CD4-positive, alpha-beta T cell treated with Interleukin-17A for 4 hours (primary cell): ENCODE results near the gene C20orf202.
A peak's percentile ranks its signal among the peaks of the same experiment; 100 is the strongest.
"Not testable (repeated sequence)": the region's sequence is repeated elsewhere in the genome, so short reads cannot be mapped to it uniquely, and the experiment has no call there.

ENCODE experiments used
- DNase-seq: peaks from one replicate; pipeline ENCODE4 v3.0.0-alpha.2; 2020; ENCODE audit warnings: mixed read lengths

Gene C20orf202

GRCh38 chr20:1212023-1212422, 8.8 kb downstream of the C20orf202 start:
- DNase-seq, result no peak

- peak; percentile 82 for DNase-seq
Observed at GRCh38 chr20:1212607-1213396, 9.5 kb downstream of the C20orf202 start.

DNA sequence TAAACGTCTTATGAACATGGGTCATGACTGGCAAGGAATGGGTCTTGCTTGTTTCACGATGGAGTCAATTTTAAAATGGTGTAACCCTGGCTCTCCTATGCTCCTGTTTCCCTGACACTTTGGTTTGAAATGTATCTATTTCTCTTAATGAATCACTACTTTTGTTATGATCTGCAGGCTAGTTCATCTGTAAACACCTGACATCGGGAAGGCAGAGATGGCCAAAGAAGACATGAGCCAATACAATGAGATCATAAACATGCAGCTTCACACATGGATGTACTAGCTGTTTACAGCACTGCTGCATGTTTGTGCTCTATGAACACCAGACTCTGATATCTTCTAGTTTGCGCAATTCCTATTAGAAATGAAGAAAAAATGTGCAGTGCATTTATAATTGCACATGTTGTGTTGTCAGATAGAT, 11.6 kb downstream of the C20orf202 start:
- DNase-seq, result no peak

- peak; percentile 60 for DNase-seq
Observed at GRCh38 chr20:1215386-1216170, 12.3 kb downstream of the C20orf202 start.

DNA sequence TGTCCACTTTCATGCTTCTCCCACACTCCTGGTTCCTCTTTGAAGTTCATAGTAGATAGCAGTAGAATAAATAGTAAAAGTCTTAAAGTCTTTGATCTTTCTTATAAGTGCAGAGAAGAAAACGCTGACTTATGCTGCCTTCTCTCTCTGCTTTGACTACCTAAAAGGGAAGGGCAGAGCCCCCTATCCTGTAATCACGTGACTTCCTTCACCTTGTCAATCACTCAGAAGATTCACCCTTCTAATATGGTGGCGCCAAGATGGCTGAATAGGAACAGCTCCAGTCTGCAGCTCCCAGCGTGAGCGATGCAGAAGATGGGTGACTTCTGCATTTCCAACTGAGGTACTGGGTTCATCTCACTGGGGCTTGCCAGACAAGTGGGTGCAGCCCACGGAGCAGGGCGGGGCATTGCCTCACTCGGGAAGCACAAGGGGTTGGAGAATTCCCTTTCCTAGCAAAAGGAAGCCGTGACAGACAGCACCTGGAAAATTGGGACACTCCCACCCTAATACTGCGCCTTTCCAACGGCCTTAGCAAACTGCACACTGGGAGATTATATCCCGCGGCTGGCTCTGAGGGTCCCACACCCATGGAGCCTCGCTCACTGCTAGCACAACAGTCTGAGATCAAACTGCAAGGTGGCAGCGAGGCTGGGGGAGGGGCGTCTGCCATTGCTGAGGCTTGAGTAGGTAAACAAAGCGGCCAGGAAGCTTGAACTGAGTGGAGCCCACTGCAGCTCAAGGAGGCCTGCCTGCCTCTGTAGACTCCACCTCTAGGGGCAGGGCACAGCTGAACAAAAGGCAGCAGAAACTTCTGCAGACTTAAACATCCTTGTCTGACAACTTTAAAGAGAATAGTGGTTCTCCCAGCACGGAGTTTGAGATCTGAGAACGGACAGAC, 13.5 kb downstream of the C20orf202 start:
- DNase-seq, result not testable (repeated sequence)

DNA sequence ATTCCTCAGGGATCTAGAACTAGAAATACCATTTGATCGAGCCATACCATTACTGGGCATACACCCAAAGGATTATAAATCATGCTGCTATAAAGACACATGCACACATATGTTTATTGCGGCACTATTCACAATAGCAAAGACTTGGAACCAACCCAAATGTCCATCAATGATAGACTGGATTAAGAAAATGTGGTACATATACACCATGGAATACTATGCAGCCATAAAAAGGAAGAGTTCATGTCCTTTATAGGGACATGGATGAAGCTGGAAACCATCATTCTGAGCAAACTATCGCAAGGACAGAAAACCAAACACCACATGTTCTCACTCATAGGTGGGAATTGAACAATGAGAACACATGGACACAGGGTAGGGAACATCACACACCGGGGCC, 19.5 kb downstream of the C20orf202 start:
- not testable (repeated sequence) for DNase-seq

GRCh38 chr20:1224205-1224890, 21.1 kb downstream of the C20orf202 start:
- no peak for DNase-seq

DNA sequence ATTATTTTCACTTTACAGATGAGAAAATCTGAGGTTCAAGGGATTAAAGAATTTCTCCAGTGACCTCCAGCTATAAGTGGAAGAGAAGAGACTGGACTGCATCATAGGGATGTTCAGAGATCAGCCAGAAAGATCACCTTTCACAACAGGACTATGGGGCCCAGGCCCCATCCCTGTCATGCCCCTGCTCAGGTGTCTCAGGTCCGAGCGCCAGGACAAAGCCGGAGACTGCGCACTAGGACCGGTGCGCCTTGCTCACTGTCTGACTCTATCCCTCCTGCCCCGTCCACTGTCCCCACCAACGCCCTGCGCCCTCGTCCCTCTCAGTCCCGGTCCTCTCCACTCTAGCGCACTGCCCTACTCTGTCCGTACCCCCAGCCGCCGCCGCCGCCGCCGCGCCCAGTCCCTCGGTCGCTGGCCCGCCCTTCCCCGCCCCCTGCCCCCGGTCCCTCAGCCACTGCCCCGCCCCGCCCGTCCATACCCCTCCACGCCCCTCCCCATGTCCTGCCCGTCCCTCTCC, 22.1 kb downstream of the C20orf202 start:
- DNase-seq, result no peak

DNA sequence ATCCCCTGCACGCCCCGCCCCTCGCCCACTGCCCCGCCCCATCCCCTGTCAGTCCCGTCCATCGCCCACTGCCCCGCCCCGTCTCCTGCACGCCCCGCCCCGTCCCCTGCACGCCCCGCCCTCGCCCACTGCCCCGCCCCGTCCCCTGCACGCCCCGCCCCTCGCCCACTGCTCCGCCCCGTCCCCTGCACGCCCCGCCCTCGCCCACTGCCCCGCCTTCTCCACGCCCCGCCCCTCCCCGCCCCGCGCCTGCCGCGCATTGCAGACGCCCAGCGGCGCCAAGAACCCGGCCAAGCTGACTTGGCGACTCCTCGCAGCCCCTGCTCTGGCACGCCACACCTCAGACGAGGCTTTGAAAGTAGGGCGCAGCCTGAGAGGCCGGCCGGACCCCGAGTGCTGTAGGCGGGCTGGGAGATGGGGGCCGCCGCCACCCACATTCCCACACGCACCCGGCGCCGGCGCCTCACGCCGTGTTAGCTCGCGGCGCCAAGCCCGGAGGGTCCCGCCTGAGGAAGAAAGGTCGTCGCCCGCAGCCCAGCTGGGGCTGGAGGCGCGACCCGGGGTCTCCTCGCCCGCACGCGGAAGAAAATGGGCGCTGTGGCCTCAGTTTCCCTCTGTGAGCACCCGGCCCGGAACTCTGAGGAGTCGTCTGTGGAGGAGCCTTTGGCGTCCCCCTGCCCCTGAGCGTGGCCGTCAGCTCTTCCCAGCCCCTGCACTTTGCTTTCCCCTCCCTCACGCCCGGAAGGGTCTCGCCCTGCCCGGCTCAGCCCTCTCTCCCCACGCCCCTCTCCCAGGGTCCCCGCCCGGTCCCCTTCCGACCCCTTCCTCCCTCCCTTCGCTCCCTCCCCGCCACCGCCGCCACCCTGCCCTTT, 22.8 kb downstream of the C20orf202 start, which contains the start of gene RAD21L1:
RAD21L1 (plus strand) TSS at position 262 of the 872 bp plus-strand sequence. CDS start 2,410 bp downstream, outside the sequence.
- peak; percentile 94 for DNase-seq

DNA sequence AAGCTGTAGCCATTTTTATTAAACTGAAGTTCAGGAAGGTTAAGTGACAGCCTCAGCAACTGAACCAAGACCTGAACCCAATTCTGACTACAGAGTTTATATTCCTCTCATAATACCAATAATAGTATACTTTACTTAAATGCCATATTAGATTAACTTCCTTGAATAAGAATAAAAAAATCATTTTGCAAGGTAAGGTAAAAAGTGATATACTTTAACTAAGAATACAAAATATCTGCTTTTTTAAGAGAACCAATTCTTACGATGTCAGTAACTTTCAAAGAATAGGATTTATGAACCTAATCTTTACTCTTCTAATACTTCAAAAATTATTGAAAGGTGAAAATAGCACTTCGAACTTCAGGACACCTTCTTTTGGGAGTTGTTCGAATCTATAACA, 26.3 kb downstream of the C20orf202 start:
- DNase-seq, result no peak

- DNase-seq, result no peak
Observed at GRCh38 chr20:1232286-1233111, 29.2 kb downstream of the C20orf202 start.

DNA sequence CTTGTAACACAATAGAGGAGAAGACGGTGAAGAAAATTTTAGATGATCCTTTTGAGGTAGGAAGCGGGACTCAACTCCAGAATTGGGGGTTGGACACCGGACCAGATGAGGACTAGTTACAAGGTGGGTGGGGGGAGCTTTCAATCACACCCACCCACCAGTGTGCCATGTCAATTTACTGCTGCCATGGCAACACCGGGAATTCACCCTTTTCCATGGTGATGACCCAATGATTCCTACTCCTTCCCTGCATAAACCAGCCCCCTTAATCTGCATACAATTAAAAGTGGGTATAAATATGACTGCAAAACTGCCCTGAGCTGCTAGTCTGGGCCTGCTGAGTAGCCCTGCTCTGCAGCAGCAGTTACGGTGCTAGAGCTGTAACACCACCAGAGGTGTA, 37.3 kb downstream of the C20orf202 start:
- DNase-seq, result no peak

DNA sequence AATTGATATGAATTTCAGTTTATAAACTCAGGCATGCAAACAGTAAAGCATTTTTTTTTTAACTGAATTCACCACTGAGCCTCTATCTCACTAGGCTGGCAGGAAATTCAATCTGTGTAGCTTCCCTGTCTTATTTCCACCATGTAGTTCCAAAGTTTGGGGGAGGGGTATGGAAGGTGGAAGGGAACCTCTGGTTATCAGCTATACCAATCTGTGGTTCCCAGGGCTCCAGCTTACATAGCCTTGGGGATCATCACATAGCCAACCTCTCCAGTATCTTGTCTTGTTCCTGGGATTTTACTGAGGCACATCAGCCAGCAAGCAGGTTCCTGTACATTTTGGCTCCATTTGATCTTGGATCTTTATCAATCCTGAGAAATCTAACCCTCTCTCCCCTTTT, 38.2 kb downstream of the C20orf202 start:
- DNase-seq, result no peak

GRCh38 chr20:1242099-1242498, 38.8 kb downstream of the C20orf202 start:
- DNase-seq, result no peak

DNA sequence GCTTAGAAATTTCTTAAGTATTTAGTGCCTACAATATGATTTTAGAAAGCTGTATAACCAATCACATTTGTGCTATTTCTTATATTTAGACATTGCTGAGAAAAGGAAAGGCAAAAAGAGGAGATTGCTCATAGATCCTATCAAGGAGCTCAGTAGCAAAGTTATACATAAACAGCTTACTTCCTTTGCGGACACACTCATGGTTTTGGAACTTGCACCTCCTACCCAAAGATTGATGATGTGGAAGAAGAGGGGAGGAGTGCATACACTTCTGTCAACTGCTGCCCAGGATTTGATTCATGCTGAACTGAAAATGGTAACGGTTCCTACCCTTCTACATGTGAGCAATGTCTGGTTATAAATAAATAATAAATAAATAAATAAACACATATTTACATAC, 39.3 kb downstream of the C20orf202 start:
- DNase-seq, result no peak

GRCh38 chr20:1245578-1245977, 42.3 kb downstream of the C20orf202 start:
- no peak for DNase-seq

GRCh38 chr20:1247689-1248088, 44.4 kb downstream of the C20orf202 start:
- DNase-seq, result no peak

DNA sequence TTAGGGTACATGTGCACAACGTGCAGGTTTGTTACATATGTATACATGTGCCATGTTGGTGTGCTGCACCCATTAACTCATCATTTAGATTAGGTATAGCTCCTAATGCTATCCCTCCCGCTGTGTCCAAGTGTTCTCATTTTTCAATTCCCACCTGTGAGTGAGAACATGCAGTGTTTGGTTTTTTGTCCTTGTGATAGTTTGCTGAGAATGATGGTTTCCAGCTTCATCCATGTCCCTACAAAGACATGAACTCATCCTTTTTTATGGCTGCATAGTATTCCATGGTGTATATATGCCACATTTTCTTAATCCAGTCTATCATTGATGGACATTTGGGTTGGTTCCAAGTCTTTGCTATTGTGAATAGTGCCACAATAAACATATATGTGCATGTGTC, 47.0 kb downstream of the C20orf202 start:
- DNase-seq, result not testable (repeated sequence)

DNA sequence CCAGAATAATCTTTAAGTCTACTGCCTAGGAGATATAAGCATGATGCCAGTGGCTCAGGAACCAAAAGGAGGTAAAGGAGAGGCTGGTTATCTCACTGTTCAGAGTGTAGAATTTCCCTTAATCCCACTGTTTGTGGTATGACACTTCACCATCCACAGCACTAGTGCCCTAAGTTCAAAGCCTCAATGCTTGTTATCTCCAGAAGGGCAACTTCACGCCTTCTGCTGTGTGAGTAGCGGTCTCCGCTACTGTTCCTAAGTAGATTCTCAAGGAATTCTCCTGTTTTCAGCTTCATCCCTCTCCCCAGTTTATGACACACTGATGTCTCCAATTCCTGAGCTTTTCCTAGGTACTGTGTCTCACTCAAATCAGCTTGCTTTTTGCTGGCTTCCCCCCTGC, 49.2 kb downstream of the C20orf202 start:
- no peak for DNase-seq

GRCh38 chr20:1254254-1254653, 51.0 kb downstream of the C20orf202 start:
- no peak for DNase-seq
